ENCODE results near the gene PTS. TPM values are rescaled to one million over a fixed set of nuclear protein-coding genes. Genes with fewer than 3 reads are reported as not detected.

The PTS gene
- total RNA-seq, 1 donor from 2014 or later = 40.1 TPM

DNA sequence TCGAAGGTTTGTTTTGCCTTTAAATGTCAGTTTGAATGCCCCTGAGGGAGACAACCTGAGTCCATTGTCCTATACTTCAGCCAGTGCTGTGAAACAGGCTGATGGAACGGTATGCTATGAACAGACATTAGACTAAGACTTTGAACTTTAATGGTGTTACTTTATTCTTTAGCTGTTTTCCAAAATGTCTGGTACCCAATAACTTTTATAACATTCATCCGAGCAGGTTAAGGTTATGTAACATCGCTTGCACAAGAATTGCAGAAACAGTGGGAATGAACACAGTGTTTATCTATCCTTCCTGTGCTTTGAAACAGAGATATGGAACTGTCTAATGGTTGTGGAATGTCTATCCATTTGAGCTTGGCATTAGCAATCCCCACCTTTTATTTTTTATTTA, 12.5 kb upstream of the PTS start:
- Mint-ChIP-seq H3K27ac (ENCODE audit: unreplicated experiment) (no peak overlapping the region), H3K4me3 (no peak overlapping the region), H3K4me1 (no peaks in the 10 kb centered on the region), H3K36me3 (ENCODE audit: low read depth) (no peaks in the 10 kb centered on the region), H3K27me3 (ENCODE audit: low read depth) (peaks cover 15% of the 10 kb centered on the region), H3K9me3 (no peaks in the 10 kb centered on the region)
- TF ChIP-seq, protein P1, sequence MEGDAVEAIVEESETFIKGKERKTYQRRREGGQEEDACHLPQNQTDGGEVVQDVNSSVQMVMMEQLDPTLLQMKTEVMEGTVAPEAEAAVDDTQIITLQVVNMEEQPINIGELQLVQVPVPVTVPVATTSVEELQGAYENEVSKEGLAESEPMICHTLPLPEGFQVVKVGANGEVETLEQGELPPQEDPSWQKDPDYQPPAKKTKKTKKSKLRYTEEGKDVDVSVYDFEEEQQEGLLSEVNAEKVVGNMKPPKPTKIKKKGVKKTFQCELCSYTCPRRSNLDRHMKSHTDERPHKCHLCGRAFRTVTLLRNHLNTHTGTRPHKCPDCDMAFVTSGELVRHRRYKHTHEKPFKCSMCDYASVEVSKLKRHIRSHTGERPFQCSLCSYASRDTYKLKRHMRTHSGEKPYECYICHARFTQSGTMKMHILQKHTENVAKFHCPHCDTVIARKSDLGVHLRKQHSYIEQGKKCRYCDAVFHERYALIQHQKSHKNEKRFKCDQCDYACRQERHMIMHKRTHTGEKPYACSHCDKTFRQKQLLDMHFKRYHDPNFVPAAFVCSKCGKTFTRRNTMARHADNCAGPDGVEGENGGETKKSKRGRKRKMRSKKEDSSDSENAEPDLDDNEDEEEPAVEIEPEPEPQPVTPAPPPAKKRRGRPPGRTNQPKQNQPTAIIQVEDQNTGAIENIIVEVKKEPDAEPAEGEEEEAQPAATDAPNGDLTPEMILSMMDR (conservative IDR thresholded peaks at IDR 0.05) = no peak
- DNase-seq (ENCODE audit: low read depth, low spot score) = no peak

GRCh38 chr11:112215621-112216020, 10.6 kb upstream of the PTS start:
- TF ChIP-seq, protein P1 (conservative IDR thresholded peaks at IDR 0.05) = no peak
- DNase-seq (ENCODE audit: low read depth, low spot score) = no peak
- no peaks in the 10 kb centered on the region for H3K4me1 Mint-ChIP-seq
- no peaks in the 10 kb centered on the region for H3K36me3 Mint-ChIP-seq (ENCODE audit: low read depth)
- H3K9me3 Mint-ChIP-seq = no peaks in the 10 kb centered on the region
- no peak overlapping the region for H3K4me3 Mint-ChIP-seq
- peaks cover 8% of the 10 kb centered on the region for H3K27me3 Mint-ChIP-seq (ENCODE audit: low read depth)
- no peak overlapping the region for H3K27ac Mint-ChIP-seq (ENCODE audit: unreplicated experiment)

GRCh38 chr11:112216561-112217105, 9.6 kb upstream of the PTS start:
- peaks cover 5% of the 10 kb centered on the region for H3K27me3 Mint-ChIP-seq (ENCODE audit: low read depth)
- H3K4me3 Mint-ChIP-seq = no peak overlapping the region
- no peaks in the 10 kb centered on the region for H3K4me1 Mint-ChIP-seq
- TF ChIP-seq, protein P1 (conservative IDR thresholded peaks at IDR 0.05) = no peak
- DNase-seq (ENCODE audit: low read depth, low spot score) = no peak
- no peaks in the 10 kb centered on the region for H3K9me3 Mint-ChIP-seq
- no peaks in the 10 kb centered on the region for H3K36me3 Mint-ChIP-seq (ENCODE audit: low read depth)
- H3K27ac Mint-ChIP-seq (ENCODE audit: unreplicated experiment) = no peak overlapping the region

GRCh38 chr11:112219476-112220232, 6.6 kb upstream of the PTS start:
- TF ChIP-seq, protein P1 (conservative IDR thresholded peaks at IDR 0.05) = peak; percentile 91
- Mint-ChIP-seq H3K4me3 (peak overlapping the region; percentile 51), H3K27me3 (ENCODE audit: low read depth) (peaks cover 20% of the 10 kb centered on the region), H3K9me3 (no peaks in the 10 kb centered on the region), H3K36me3 (ENCODE audit: low read depth) (no peaks in the 10 kb centered on the region), H3K27ac (ENCODE audit: unreplicated experiment) (no peak overlapping the region), H3K4me1 (no peaks in the 10 kb centered on the region)
- DNase-seq (ENCODE audit: low read depth, low spot score) = peak; percentile 36

DNA sequence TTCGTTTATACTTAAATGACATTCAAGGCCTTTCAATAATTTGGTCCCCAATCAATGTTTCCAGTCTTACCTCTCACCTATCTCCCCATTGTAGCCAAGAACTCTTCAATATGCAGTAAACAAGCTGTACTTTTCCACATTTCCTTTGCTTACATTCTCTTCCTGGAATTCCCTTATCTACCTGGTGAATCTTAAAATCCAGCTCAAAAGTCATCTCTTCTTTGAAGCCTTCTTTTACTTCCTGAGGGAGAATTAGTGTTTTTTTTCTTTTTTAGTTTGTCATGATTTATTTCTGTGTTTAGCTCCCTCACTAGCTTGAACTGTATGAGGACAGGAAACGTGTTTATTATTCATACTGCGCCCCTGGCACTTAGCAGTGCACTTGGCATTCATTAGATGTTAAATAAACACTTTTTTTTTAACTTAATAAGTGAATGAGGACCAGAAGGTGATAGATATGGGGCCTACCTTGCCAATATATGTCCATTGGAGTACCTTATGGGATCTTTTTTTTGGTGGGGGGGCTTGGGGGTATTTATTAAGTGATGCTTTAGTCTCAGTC, 4.9 kb upstream of the PTS start:
- Mint-ChIP-seq H3K4me1 (no peaks in the 10 kb centered on the region), H3K9me3 (no peaks in the 10 kb centered on the region), H3K27me3 (ENCODE audit: low read depth) (peaks cover 20% of the 10 kb centered on the region), H3K36me3 (ENCODE audit: low read depth) (no peaks in the 10 kb centered on the region), H3K4me3 (no peak overlapping the region), H3K27ac (ENCODE audit: unreplicated experiment) (no peak overlapping the region)
- DNase-seq (ENCODE audit: low read depth, low spot score) = no peak
- TF ChIP-seq, protein P1 (conservative IDR thresholded peaks at IDR 0.05) = no peak
